Midbrain (tissue), 1 donor: ENCODE data around the gene FOSB.

Experiments
- DNase-seq: peaks from one replicate; lab custom pipeline; 2025; lab: John Stamatoyannopoulos, UW

Gene FOSB

DNA sequence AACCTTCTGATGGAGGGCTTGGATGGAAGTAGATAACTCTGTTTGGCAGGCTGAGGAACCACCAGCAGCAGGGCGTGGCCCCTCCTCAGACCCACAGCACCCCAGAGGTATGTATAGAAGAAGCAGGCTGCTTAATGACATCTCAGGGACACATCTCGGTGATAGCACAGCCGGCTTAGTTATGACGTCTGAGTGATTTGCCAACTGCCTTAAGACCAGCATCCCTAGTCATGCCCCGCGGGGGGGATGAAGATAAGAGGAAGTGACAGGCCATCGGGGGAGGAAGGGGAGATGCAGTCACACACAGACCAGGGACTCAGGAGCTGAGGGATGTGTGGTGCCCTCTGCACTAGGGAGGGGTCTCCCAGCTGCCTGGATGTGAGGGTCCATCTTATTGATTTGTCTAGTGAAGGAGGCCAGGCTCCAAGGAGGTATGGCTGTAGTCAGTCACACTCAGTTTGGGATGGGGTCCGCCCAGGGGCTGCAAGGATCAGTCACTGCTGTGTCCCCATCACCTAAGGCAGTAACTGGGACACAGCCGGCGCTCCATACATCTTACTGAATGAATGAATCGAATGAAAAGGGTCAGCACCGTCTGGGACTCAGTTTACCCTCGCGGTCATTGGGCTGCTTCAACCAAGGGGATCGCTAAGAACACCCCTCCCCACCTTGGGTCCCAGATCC, 24.9 kb upstream of the FOSB start:
- DNase-seq = no peak

DNA sequence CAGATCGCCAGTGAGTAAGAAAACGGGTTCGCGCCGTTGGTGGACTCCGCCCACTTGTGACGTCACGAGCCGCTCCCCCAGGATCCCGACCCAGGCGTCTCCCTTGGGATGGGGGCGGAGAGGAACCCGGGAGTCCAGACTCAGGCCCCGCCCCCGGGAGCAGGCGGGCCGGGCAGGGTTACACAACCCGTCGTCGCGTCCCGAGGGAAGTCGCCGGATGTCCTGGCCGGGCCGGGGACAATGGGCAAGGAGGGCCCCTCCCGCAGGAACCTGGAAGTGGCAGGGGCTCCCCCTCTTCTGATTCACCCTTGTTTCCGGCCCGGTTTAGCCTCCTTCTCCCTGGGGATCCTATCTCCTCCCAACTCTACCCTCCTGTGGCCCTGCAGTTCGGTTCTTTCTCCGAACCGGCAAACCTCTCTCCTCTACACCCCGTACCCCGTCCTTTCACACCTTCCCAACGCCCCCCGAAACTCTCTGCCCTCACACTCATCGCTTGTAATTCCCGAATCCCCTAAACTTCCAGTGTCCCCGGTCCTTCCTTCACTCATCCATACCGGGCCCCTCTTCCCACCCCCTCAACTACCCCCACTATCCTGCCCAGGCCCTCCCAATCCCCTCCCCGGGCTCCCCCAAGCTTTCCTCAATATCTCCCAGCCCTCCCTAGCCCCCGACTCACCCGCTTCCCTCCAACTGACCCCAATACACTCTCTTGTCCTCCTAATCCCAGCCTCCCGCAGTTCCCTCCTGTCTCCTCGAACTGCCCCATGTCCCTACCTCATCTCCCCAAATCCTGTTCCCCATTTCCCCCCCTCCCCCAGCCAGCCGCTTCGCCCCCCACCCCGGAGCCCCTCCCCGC, 24.1 kb upstream of the FOSB start:
- DNase-seq = peak; percentile 74

DNA sequence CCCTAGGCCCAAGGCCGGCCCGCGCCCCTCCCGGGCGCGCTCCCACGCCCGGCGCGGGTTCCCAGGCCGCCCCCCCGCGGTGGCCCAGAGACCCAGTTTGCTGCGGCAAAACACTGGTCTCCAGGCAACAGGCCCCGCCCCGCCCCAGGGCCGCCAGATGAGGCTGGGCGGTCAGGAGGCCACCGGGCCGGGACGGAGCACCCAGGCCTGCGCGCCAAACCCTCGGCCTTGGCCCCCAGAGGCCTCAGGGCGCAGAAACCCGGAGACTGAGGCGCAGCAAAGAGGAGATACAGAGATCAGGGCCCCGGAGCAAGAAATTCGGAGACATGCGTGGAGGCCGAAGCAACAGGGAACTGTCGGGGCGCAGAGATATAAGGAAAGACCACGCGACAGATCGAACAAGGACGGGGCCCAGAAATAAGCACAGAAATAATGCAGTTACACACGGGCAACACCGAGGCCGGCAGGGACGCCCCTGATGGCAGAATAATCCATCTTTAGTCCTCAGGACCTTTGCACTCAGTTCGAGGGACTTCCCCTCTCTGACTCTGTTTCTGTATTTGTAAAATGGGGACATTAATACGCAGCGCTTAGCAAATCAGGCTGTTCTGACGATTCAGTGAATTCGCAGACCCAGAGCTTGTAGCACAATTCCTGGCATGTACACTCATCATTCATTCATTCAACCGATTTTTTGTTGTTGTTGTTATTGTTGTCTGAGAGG, 23.3 kb upstream of the FOSB start:
- peak; percentile 87 for DNase-seq

DNA sequence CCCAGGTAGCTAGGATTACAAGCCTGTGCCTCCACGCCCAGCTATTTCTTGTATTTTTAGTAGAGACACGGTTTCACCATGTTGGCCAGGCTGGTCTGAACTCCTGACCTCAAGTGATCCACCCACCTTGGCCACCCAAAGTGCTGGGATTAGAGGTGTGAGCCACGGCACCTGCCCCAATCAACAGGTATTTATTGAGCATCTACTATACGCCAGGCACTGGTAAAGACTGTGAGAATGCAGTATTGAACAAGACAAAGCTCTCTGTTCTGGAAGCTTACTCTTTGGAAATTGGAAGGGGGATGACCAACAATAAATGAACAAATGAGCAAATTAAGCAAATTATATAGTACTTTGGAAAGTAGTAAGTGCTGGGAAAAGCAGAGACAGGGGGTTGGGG, 22.7 kb upstream of the FOSB start:
- no peak for DNase-seq

DNA sequence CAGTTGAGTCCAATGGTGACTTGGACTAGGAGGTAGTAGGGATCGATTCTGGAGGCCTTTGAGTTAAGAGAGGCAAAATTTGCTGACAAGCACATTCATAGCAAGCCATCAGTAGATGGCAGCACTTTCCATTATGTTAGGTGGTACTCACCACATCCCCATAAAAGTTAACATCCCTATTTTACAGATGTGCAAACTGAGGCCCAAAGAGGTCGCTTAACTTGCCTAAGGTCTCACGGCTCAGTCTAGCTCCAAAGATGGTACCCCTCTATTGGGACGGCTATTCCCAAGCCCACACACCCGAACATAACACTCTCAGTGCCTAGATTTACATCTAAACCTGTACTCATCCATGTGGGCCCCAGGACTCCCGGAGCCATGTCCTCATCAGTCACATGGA, 21.5 kb upstream of the FOSB start:
- DNase-seq = no peak

DNA sequence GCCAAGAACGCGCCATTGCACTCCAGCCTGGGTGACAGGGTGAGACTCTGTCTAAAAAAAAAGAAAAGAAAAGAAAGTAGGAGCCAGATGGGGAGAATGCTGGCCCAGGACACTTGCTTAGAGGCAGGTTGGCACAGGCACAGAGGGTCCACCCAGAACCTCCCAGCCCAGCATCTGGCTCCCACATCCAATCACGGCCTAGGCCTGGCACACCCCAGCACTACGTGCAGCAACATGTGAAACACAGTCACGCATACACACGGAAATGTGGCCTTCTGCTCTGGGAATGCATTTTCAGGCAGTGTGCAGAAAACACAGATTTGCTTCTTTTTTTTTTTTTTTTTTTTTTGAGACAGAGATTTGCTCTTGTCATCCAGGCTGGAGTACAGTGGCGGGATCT, 20.9 kb upstream of the FOSB start:
- DNase-seq = no peak

DNA sequence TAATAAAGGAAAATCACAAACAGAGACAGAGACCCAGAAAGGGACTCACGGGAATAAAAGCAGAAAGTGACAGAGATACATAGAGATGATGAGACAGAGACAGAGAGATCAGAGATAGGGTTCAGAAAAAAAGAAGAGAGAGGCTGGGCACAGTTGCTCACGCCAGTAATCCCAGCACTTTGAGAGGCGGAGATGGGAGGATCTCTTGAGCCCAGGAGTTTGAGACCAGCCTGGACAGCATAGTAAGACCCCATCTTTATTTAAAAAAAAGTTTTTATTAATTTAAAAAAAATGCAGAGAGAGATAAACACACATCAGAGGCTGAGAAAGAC, 19.4 kb upstream of the FOSB start:
- DNase-seq = no peak

DNA sequence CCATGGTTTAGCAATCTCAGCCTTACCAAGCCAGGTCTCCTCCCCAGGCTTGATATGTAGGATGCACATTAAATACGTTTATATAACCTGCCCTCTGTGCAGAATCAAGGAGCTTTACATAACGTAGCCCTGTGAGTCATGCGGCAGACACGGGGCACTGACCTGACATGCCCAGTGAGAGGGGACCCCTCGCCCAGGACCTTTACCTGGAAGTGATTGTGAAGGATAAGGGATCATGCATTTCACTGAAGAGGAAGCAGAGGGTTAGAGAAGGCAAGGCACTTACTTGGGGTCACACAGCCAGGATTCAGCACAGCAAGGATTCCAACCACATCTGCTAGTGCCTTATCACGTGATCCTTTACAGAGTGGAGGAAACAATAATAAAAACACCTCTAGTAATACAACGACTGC, 18.9 kb upstream of the FOSB start:
- DNase-seq = no peak

DNA sequence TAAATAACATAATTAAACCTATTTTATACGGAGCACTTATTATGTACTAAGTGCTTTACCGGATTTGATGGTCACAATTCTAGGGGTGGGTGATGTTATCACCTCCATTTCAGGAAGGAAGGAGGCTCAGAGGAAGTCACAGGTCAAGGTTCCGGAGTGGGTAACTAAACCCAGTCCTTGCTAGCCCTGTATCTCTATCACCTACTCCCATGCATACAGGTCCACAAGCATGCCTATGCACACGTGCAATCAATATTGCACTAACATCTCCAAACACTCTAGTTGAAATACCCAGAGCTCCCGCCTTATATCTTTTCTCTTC, 17.8 kb upstream of the FOSB start:
- peak; percentile 6 for DNase-seq

DNA sequence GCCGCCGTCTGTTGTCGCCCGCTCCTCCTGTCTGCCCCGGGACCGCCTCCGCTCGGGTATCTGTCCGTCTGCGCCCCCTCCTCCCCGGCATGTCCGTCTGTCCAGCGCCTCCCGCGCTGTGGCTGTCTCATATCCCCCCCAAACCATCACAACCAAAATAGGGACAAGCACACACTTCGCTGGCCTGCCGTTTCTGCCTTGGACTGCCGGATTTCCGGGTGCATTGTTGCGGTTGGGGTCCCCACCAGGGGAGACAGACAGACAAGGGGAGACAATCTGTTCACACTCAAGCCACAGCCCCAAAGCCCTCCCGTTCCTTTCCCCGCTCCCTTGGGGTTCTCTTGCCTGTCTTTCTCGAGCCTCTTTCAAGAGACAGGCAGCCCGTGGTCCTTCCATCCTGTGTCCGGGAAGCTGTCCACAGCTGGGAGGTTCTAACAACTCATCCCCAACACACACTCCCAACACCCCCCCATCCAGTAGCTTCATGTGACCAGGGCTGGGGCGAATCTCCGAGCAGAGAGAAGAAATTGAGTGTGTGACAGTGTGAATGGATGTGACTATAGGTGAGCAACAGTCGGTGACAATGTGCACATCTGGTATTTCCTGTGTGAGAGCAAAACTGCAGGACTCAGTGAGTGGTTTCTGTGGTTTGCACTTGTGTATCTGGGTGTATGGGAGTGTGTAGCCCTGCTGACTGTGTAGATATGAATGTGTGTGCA, 16.5 kb upstream of the FOSB start:
- DNase-seq = no peak

DNA sequence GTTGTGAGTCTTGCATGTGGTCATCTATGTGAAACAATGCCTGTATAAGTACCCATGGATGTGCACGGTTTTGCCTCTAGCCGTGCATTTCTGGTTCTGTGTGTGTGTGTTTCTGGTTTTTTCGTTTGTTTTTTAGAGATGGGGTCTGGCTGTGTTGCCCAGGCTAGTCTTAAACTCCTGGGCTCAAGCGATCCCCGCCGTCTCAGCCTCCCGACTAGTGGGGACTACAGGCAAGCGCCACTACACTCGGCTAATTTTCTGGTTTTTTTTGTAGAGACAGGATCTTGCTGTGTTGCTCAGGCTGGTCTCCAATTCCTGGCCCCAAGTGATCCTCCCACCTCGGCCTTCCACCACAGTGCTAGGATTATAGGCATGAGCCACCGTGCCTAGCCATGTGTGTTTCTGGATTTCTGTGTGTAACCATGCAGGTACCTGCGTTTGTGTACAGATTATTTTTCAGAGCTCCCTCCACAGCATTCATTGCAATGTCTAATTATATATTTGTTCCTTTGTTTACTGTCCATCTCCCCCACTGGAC, 15.9 kb upstream of the FOSB start:
- no peak for DNase-seq

DNA sequence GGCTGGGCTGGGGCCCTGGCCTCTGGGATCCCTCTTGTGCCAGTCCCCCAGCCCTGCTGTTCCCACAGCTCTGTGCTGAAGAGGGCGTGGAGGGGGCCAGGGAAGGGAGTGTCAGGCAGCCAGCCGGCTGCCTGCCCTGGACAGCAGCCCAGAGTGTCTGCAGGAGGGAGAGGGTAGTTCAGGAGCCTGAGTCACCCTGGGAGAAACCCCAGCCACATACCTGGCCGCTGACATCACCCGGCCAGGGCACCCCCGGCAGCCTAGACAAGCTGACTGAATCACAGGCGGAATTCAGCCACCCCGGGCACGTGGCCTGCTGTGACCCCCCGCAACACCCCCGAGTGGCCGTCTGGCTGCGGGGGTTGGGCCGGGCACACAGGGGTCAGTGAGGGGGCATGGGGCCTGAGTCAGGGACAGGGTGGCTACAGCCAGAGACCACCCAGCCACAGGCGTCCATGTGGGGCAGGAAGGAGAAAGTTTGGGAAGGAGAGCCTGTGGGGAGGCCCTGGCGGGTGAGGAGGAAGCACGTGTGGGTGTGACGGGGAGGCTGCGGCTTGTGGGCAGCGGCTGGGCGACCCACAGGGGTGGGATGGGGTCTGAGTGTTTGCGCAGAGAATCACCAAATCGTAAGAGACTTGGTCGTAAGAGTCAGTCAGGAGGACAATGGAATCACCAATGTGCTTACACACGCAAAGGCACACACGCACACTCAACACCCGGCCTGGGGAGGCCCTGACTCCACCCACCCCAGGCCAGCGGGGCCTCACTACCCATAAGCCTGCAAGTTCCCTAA, 11.9 kb upstream of the FOSB start:
- DNase-seq = peak; percentile 7

DNA sequence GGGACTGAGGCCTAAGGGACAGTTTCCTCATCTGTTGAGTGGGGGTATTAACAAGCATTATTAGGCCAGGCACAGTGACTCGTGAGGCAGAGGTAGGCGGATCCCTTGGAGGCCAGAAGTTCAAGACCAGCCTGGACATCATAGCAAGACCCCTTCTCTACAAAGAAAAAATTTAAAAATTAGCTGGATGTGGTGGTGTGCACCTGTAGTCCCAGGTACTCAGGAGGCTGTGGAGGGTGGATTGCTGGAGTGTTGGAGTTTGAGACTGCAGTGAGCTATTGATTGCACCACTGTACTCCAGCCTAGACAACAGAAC, 11.3 kb upstream of the FOSB start:
- DNase-seq = no peak

DNA sequence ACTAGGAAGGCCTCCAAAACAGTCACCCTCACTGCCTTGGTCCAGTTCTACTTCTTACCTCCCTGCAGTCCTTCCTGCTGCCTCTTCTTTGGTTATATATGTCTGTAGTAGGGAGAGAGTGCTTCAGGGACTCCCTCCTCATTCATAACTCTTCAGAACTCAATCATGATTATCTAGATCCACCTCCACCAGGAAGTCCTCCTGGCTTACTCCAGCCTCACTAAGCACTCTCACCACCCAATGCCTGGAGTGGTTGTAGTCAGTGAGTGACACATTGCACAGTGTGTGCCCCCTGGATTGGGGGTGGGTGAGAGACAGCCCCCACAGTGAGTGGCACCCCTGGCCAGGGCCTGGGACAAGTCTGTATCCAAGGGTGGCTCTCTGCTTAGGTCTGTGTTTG, 10.0 kb upstream of the FOSB start:
- no peak for DNase-seq

DNA sequence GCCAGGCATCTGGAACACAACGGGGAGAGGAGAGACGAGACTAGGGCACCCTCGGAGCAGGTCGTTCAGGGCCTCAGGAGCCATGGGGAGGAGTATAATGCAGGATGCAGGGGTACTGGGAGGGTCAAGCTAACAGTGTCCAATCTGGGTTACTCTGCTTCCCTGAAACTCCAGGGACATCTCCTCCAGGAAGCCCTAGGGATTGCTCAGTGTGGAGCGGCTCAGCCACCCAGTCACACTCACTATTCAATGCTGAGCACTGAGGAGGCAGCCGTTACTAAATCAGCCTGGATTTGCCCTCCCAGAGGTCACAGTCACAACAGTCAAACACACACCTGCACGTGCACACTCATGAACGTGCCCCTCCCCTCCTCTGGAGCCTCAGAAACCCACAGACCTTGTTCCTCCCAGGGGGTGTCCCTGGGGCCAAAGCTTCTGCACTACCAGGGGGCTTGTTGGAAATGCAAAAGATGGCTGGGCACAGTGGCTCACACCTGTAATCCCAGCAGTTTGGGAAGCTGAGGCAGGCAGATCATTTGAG, 6.9 kb upstream of the FOSB start:
- no peak for DNase-seq

DNA sequence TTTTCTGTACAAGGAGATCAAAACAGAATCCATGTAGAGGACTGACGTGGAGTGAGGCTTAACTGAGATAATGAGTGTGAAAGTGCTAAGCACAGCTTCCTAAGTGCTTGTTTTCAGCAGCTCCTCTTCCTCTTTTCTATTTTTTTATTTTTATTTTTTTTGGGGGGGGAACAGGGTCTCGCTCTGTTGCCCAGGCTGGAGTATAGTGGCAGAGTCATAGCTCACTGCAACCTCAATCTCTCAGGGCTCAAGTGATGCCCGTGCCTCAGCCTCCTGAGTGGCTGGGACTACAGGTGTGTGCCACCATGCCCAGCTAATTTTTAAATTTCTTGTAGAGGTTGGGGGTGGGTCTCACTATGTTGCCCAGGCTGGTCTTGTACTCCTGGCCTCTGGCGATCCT, 5.6 kb upstream of the FOSB start:
- no peak for DNase-seq

DNA sequence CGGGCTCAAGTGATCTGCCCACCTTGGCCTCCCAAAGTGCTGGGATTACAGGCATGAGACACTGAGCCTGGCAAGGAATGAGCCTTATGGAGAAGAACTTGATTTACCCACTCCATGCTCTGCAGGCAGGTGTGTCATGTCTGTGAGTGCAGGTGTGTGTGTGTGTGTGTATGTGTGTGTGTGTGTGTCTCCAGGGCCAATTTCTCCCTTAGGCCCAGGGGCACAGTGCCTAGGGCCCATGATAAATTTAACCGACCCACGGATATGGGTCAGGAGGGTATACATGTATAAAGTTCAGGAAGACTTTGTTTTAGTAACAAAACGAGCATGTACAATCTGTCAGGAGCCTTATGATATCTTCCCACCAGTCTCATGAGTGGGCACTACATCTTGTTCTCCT, 4.6 kb upstream of the FOSB start:
- DNase-seq = no peak

DNA sequence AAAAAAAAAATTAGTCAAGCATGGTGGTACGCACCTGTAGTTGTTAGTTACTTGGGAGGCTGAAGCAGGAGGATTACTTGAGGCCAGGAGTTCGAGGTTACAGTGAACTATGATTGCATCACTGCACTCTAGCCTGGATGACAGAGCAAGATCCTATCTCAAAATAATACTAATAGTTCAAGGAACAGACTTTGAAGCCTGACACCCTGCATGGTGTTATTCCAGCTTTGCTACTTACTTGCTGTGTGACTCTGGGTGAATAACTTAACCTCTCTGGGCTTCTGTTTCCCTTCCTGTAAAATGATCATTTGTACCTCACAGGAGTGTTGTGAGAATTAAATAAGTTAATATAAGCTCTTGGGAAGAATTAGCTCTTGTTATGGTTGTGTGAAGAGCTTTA, 3.5 kb upstream of the FOSB start:
- no peak for DNase-seq

DNA sequence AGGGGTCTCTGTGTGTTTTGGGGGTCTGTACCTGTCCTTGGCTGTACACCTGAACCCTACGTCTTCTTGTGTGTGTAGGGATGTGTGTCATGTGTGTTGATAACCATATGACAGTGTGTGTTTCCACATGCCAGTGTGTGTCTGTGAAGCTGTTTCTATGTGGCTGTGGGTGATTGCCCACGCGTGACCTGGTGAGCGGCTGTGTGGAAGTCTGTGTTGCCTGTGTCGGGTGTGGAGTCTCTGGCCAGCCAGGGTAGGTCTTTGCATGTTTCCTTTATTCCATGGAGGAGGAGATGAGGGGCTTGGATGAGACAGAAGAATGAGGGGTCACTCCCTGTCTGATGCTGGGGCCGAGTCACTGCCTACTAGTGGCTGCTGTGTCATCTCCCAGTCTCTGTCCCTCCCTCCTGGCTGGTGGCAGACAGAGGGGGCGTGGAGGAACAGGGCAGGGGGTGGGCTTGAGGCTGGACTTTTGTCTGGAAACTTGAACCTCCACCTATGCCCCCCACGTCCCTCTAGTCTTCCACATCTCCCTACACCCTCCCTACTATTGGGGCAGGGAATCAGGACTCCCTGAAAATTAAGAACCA, 2.8 kb upstream of the FOSB start:
- no peak for DNase-seq

DNA sequence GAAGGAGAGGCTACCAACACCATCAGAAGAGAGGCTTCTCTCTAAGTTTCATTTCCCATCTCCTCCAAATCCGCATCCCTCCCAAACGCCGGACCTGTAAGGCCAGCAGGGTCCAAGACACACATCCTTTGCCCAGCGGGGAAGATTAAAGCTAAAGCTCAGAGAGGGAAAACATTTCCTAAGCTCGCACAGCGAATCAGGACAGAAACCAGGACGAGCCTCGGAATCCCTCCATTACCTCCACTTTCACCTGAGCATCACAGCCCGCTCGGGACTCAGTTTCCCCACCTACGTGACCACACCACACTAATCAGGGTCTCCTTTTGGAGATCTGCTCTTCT, 711 bp upstream of the FOSB start:
- DNase-seq = no peak

DNA sequence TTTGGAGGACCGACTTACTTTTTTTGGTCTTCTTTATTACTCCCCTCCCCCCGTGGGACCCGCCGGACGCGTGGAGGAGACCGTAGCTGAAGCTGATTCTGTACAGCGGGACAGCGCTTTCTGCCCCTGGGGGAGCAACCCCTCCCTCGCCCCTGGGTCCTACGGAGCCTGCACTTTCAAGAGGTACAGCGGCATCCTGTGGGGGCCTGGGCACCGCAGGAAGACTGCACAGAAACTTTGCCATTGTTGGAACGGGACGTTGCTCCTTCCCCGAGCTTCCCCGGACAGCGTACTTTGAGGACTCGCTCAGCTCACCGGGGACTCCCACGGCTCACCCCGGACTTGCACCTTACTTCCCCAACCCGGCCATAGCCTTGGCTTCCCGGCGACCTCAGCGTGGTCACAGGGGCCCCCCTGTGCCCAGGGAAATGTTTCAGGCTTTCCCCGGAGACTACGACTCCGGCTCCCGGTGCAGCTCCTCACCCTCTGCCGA, 409 bp downstream of the FOSB start:
- no peak for DNase-seq
